Measurements from ENCODE around the gene RBM12.

- TF ChIP-seq CTCF (conservative IDR thresholded peaks at IDR 0.05; ENCODE audit: low read length) (no peak), EZH2phosphoT487 (IDR thresholded peaks at IDR 0.05; ENCODE audit: borderline replicate concordance, low read depth, low read length) (no peak)
Observed at GRCh38 chr20:35661908-35662307, 2.8 kb downstream of the RBM12 start.

Measured in OCI-LY7 (cell line).